ENCODE measurements around the gene CETN1. TPM values are rescaled to one million over a fixed set of nuclear protein-coding genes. Genes with fewer than 3 reads are reported as not detected.

Gene CETN1
- total RNA-seq = not detected in 2 replicates

GRCh38 chr18:580154-580553 is at the start of gene CETN1:
CETN1 (plus strand) TSS chr18:580380; CDS start chr18:580409, 29 bp downstream.

Other genes with a start within 250 kb of the CETN1 start
- 15.0 and 28.9 TPM in 2 replicates for gene COLEC12, start 79.7 kb upstream of the CETN1 start, total RNA-seq
- not detected in 2 replicates for gene CLUL1, start 16.6 kb downstream of the CETN1 start, total RNA-seq
- 5.7 and 35.1 TPM in 2 replicates for gene TYMS, start 77.3 kb downstream of the CETN1 start, total RNA-seq
- 41.7 and 61.3 TPM in 2 replicates for gene ENOSF1, start 132.2 kb downstream of the CETN1 start, total RNA-seq
- 53.8 and 82.8 TPM in 2 replicates for gene YES1, start 231.9 kb downstream of the CETN1 start, total RNA-seq

Measured in placental pericyte (primary cell).